SK-N-SH (cell line): ENCODE data around the gene FOXN4. TPM values are rescaled to one million over a fixed set of nuclear protein-coding genes. Genes with fewer than 3 reads are reported as not detected.

Experiments
- CTCF ChIA-PET: fragments of 300-600, 350-600 bp; formaldehyde crosslinking; extraction: SDS; loops from one replicate; lab custom pipeline; 2021; lab: Yijun Ruan, JAX
- POLR2A ChIA-PET: fragments of 350-600 bp; sonication (Branson Sonifier 250); formaldehyde crosslinking; extraction: SDS; loops from one replicate; lab custom pipeline; 2020; ENCODE audit warnings: antibody characterized with exemption, inconsistent platforms; lab: Yijun Ruan, JAX
- DNase-seq: peaks from one replicate; pipeline ENCODE4 v3.0.0; 2012
- H2AFZ ChIP-seq: fragments of 200-600 bp; sonication (generic); 2 replicates; pipeline ENCODE4 v1.8.1; 2016; ENCODE audit warnings: antibody characterized with exemption, mild to moderate bottlenecking, low read depth
- H3F3A ChIP-seq: fragments of 200-600 bp; sonication (generic); replicated peaks from 2 replicates; pipeline ENCODE3; 2016; ENCODE audit warnings: antibody characterized with exemption, mild to moderate bottlenecking; ENCODE audit not compliant: insufficient read depth
- H3K27ac ChIP-seq, 2 experiments: fragments of 200-500 bp in 1 of 2; fragments of 200-600 bp in 1 of 2; sonication (Bioruptor generic) in 1 of 2; sonication (generic), shearing (Covaris generic) in 1 of 2; 2 replicates each; pipeline versions ENCODE4 v1.5.1 to v1.6.1; 2014 to 2016; ENCODE audit warnings: low read depth in 2 of 2, inconsistent platforms in 1 of 2, low read length in 1 of 2, mild to moderate bottlenecking in 1 of 2, mixed read lengths in 1 of 2
- H3K27me3 ChIP-seq: fragments of 200-600 bp; sonication (generic), shearing (Covaris generic); 2 replicates; pipeline ENCODE4 v1.6.1; 2016; ENCODE audit warnings: mixed run types; ENCODE audit not compliant: insufficient read depth
- H3K36me3 ChIP-seq, 2 experiments: fragments of 200-500 bp in 1 of 2; fragments of 200-600 bp in 1 of 2; sonication (Bioruptor generic) in 1 of 2; sonication (generic) in 1 of 2; replicated peaks in 1 of 2; 2 replicates each; pipeline versions ENCODE3 to v1.5.1; 2014 to 2016; ENCODE audit warnings: low read length in 1 of 2, mild to moderate bottlenecking in 1 of 2; ENCODE audit not compliant: insufficient read depth in 2 of 2, control insufficient read depth in 1 of 2
- H3K4me1 ChIP-seq, 2 experiments: fragments of 200-500 bp in 1 of 2; fragments of 200-600 bp in 1 of 2; sonication (Bioruptor generic) in 1 of 2; sonication (generic), shearing (Covaris generic) in 1 of 2; 2 replicates each; pipeline versions ENCODE4 v1.5.1 to v1.6.1; 2014 to 2016; ENCODE audit warnings: low read depth in 1 of 2, low read length in 1 of 2, mixed run types in 1 of 2; ENCODE audit not compliant: insufficient read depth in 2 of 2, control insufficient read depth in 1 of 2
- H3K4me2 ChIP-seq: fragments of 200-600 bp; sonication (generic), shearing (Covaris generic); 2 replicates; pipeline ENCODE4 v1.6.1; 2017; ENCODE audit warnings: mixed run types
- H3K4me3 ChIP-seq, 2 experiments: fragments of 200-500 bp in 1 of 2; fragments of 200-600 bp in 1 of 2; sonication (Bioruptor generic) in 1 of 2; sonication (generic), shearing (Covaris generic) in 1 of 2; 2 replicates each; pipeline versions ENCODE4 v1.5.1 to v1.8.1; 2014 to 2016; ENCODE audit warnings: low read depth in 2 of 2, inconsistent platforms in 1 of 2, low read length in 1 of 2, mild to moderate bottlenecking in 1 of 2, mixed read lengths in 1 of 2, moderate library complexity in 1 of 2
- H3K79me2 ChIP-seq: fragments of 200-600 bp; sonication (generic); 2 replicates; pipeline ENCODE4 v1.8.1; 2017; ENCODE audit warnings: mild to moderate bottlenecking; ENCODE audit not compliant: insufficient read depth
- H3K9ac ChIP-seq: fragments of 200-600 bp; sonication (generic); 2 replicates; pipeline ENCODE4 v1.6.1; 2017; ENCODE audit warnings: mixed run types
- H3K9me2 ChIP-seq: fragments of 200-600 bp; sonication (generic); 2 replicates; pipeline ENCODE4 v1.6.1; 2017; ENCODE audit warnings: mixed run types
- H3K9me3 ChIP-seq: fragments of 200-600 bp; sonication (generic); 2 replicates; pipeline ENCODE4 v1.6.1; 2017; ENCODE audit warnings: mixed run types, mild to moderate bottlenecking, moderate library complexity
- H4K20me1 ChIP-seq: fragments of 200-600 bp; sonication (generic); 2 replicates; pipeline ENCODE4 v1.6.1; 2017; ENCODE audit warnings: mild to moderate bottlenecking, mixed run types; ENCODE audit not compliant: insufficient read depth
- FOXJ3 ChIP-seq: sonication (generic); formaldehyde crosslinking; IDR thresholded peaks from 2 replicates; pipeline ENCODE4 v1.5.1; 2020; ENCODE audit warnings: mild to moderate bottlenecking, missing genetic modification reagents
- GABPA ChIP-seq: IDR thresholded peaks from 2 replicates; pipeline ENCODE4 v1.4.0; 2012; ENCODE audit warnings: low read depth, mild to moderate bottlenecking
- IRF3 ChIP-seq: fragments of 150-350 bp; IDR thresholded peaks from 2 replicates; pipeline ENCODE4 v1.6.1; 2016; ENCODE audit warnings: mild to moderate bottlenecking, low read depth, low read length
- JUND ChIP-seq: IDR thresholded peaks from 2 replicates; pipeline ENCODE4 v1.4.0; 2012
- PBX3 ChIP-seq: IDR thresholded peaks from 2 replicates; pipeline ENCODE4; 2012
- POLR2AphosphoS5 ChIP-seq: IDR thresholded peaks from 2 replicates; pipeline ENCODE4 v1.6.1; 2012; ENCODE audit warnings: low read depth, low read length
- USF1 ChIP-seq: IDR thresholded peaks from 2 replicates; pipeline ENCODE4 v1.4.0; 2012; ENCODE audit warnings: low read depth, borderline replicate concordance
- YY1 ChIP-seq: IDR thresholded peaks from 2 replicates; pipeline ENCODE4 v1.4.0; 2012; ENCODE audit warnings: low read depth, mild to moderate bottlenecking
- WGBS: methylation state at CpG from one replicate; pipeline ENCODE4 v1.1.6; 2017; ENCODE audit warnings: low lambda C conversion rate; 5-methylcytosine and 5-hydroxymethylcytosine counted together
- polyA plus RNA-seq, 3 experiments: library from polyadenylated mRNA; depleted of rRNA; stranded (reverse); fragments of >200 nt; gene quantifications; 2 replicates each; pipeline ENCODE4 v1.2.3, GENCODE V29; 2012
- TF ChIP-seq, protein P1 (sequence below): IDR thresholded peaks from 2 replicates; pipeline ENCODE4 v1.6.1; 2012; ENCODE audit warnings: mild to moderate bottlenecking, low read depth, low read length, moderate library complexity

The FOXN4 gene
- polyA plus RNA-seq, 1 of the 3 experiments (the other 2 are of a cell fraction) = 0.10 TPM

- Histone ChIP-seq H3K27ac (no peak overlapping the region), H3K36me3 (peaks cover 0 to 2% of the 10 kb centered on the region in 2 experiments), H3K4me3 (no peak overlapping the region), H3F3A (no peaks in the 10 kb centered on the region), H4K20me1 (no peaks in the 10 kb centered on the region), H3K9ac (no peak overlapping the region), H3K9me2 (no peaks in the 10 kb centered on the region), H2AFZ (no peak overlapping the region), H3K9me3 (no peaks in the 10 kb centered on the region), H3K27me3 (no peaks in the 10 kb centered on the region), H3K79me2 (no peaks in the 10 kb centered on the region), H3K4me1 (no peaks in the 10 kb centered on the region), H3K4me2 (no peak overlapping the region)
- DNase-seq = no peak
- ChIA-PET POLR2A (no interaction called here), CTCF (no interaction called here)
- TF ChIP-seq, protein P1, sequence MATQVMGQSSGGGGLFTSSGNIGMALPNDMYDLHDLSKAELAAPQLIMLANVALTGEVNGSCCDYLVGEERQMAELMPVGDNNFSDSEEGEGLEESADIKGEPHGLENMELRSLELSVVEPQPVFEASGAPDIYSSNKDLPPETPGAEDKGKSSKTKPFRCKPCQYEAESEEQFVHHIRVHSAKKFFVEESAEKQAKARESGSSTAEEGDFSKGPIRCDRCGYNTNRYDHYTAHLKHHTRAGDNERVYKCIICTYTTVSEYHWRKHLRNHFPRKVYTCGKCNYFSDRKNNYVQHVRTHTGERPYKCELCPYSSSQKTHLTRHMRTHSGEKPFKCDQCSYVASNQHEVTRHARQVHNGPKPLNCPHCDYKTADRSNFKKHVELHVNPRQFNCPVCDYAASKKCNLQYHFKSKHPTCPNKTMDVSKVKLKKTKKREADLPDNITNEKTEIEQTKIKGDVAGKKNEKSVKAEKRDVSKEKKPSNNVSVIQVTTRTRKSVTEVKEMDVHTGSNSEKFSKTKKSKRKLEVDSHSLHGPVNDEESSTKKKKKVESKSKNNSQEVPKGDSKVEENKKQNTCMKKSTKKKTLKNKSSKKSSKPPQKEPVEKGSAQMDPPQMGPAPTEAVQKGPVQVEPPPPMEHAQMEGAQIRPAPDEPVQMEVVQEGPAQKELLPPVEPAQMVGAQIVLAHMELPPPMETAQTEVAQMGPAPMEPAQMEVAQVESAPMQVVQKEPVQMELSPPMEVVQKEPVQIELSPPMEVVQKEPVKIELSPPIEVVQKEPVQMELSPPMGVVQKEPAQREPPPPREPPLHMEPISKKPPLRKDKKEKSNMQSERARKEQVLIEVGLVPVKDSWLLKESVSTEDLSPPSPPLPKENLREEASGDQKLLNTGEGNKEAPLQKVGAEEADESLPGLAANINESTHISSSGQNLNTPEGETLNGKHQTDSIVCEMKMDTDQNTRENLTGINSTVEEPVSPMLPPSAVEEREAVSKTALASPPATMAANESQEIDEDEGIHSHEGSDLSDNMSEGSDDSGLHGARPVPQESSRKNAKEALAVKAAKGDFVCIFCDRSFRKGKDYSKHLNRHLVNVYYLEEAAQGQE = no peak
- no peak for TF ChIP-seq GABPA
- no peak for TF ChIP-seq USF1
- no peak for TF ChIP-seq FOXJ3 (CRISPR knock-in tag)
- TF ChIP-seq POLR2AphosphoS5 = no peak
- no peak for TF ChIP-seq YY1
- no peak for TF ChIP-seq PBX3
- TF ChIP-seq JUND = no peak
- no peak for TF ChIP-seq IRF3
- 90% methylated on average over 4 of the region's 4 CpGs for WGBS
Measured at GRCh38 chr12:109228664-109229063, 80.4 kb downstream of the FOXN4 start.

Other genes starting within 250 kb of the FOXN4 start
- gene ALKBH2, start 215.8 kb downstream of the FOXN4 start, polyA plus RNA-seq (2012; rRNA removed) = 47.3 and 53.7 TPM in 2 replicates
- 28.9 and 33.2 TPM in 2 replicates for gene UNG, start 211.7 kb downstream of the FOXN4 start, polyA plus RNA-seq (2012; rRNA removed)
- gene ACACB, start 192.7 kb downstream of the FOXN4 start, polyA plus RNA-seq (2012; rRNA removed) = 4.5 and 6.1 TPM in 2 replicates
- not detected in 2 replicates for gene MYO1H, start 38.6 kb upstream of the FOXN4 start, polyA plus RNA-seq (2012; rRNA removed)
- 66.9 and 92.9 TPM in 2 replicates for gene KCTD10, start 168.0 kb upstream of the FOXN4 start, polyA plus RNA-seq (2012; rRNA removed)
- gene UBE3B, start 168.3 kb upstream of the FOXN4 start, polyA plus RNA-seq (2012; rRNA removed) = 28.6 and 31.9 TPM in 2 replicates